Neural cell (in vitro differentiated cells): ENCODE data around the gene WFS1.

Experiments
- CTCF ChIP-seq: fragments of 450-650 bp; IDR thresholded peaks from 2 replicates; pipeline ENCODE4 v1.5.1; 2014; ENCODE audit warnings: antibody characterized with exemption, mild to moderate bottlenecking, moderate library complexity; ENCODE audit not compliant: poor library complexity, severe bottlenecking
- EZH2 ChIP-seq: fragments of 200-600, 300-800 bp; shearing (Covaris generic), sonication (generic); IDR thresholded peaks from 2 replicates; pipeline ENCODE4 v1.6.1; 2014; ENCODE audit warnings: antibody characterized with exemption, low read length, borderline replicate concordance, mild to moderate bottlenecking; ENCODE audit not compliant: insufficient read depth, poor library complexity, severe bottlenecking
- MXI1 ChIP-seq: fragments of 450-650 bp; conservative IDR thresholded peaks from 2 replicates; pipeline ENCODE4 v1.6.1; 2014; ENCODE audit warnings: antibody characterized with exemption, mild to moderate bottlenecking; ENCODE audit not compliant: poor library complexity, severe bottlenecking

GRCh38 chr4:6250984-6251295 is 18.7 kb upstream of the WFS1 start:
- TF ChIP-seq EZH2 (no peak), CTCF (peak; percentile 28), MXI1 (no peak)
